Prostate gland (tissue), 2 donors: ENCODE data around the gene FNBP1. TPM values are rescaled to one million over a fixed set of nuclear protein-coding genes. Genes with fewer than 3 reads are reported as not detected.
"Not testable (repeated sequence)": the region's sequence is repeated elsewhere in the genome, so short reads cannot be mapped to it uniquely, and the experiment has no call there.

ENCODE experiments used
- DNase-seq: peaks from one replicate; pipeline ENCODE4 v3.0.0-alpha.2; 2019; ENCODE audit warnings: low spot score
- H3K27ac ChIP-seq, 2 donors: fragments of 200-600 bp; sonication (generic); 2 replicates each; pipeline ENCODE4 v1.5.1; 2017 to 2019
- H3K27me3 ChIP-seq: fragments of 200-600 bp; sonication (generic); replicated peaks from 2 replicates; pipeline ENCODE4 v1.5.1; 2019; ENCODE audit not compliant: insufficient read depth
- H3K36me3 ChIP-seq, 2 donors: fragments of 200-600 bp; sonication (generic); 1 replicate in 1 of 2; 2 replicates in 1 of 2; pipeline versions ENCODE4 v1.5.1 to v1.8.1; 2017 to 2019
- H3K4me1 ChIP-seq: fragments of 200-600 bp; sonication (generic); replicated peaks from 2 replicates; pipeline ENCODE4 v1.5.1; 2019
- H3K4me3 ChIP-seq, 2 donors: fragments of 200-600 bp; sonication (generic); 2 replicates each; pipeline ENCODE4 v1.5.1; 2017 to 2019
- H3K9me3 ChIP-seq: fragments of 200-600 bp; sonication (generic); 2 replicates; pipeline ENCODE4 v1.5.1; 2017
- CTCF ChIP-seq, 4 experiments: fragments of 200-600 bp in 2 of 4; fragments of 450-650 bp in 2 of 4; sonication (generic) in 2 of 4; IDR thresholded peaks; 1 replicate in 3 of 4; 2 replicates in 1 of 4; pipeline ENCODE4 v1.5.1; 2016 to 2019; ENCODE audit warnings: antibody characterized with exemption in 4 of 4, mild to moderate bottlenecking in 2 of 4, moderate library complexity in 2 of 4
- POLR2A ChIP-seq: fragments of 450-650 bp; IDR thresholded peaks from one replicate; pipeline ENCODE4 v1.6.1; 2016; ENCODE audit warnings: antibody characterized with exemption, mild to moderate bottlenecking
- POLR2AphosphoS5 ChIP-seq: sonication (generic); formaldehyde crosslinking; IDR thresholded peaks from one replicate; pipeline ENCODE4 v1.6.1; 2017; ENCODE audit warnings: antibody characterized with exemption
- WGBS: methylation state at CpG from one replicate; pipeline ENCODE4 v1.1.5; 2018; 5-methylcytosine and 5-hydroxymethylcytosine counted together
- intact Hi-C: fragments of 100-400 bp; cut with DNase I; formaldehyde crosslinking; loops from one replicate; pipeline ENCODE4 v1.14.2; 2022
- total RNA-seq, 2 donors: library from RNA; depleted of rRNA; stranded (reverse); fragments of >200 nt; gene quantifications; one replicate each; pipeline ENCODE4 v1.1.0, GENCODE V29; 2016

Gene FNBP1
- total RNA-seq, 2 donors from 2014 or later, result 34.6 to 93.7 TPM

- Histone ChIP-seq H3K4me1 (peaks cover 8% of the 10 kb centered on the region), H3K9me3 (no peaks in the 10 kb centered on the region), H3K36me3 (no peaks in the 10 kb centered on the region), H3K27ac (no peak overlapping the region), H3K27me3 (no peaks in the 10 kb centered on the region), H3K4me3 (no peak overlapping the region)
- 82% methylated on average over 4 of the region's 4 CpGs for WGBS
- no peak for TF ChIP-seq POLR2AphosphoS5
- TF ChIP-seq CTCF (IDR thresholded peaks at IDR 0.05), result no peak
- TF ChIP-seq POLR2A, result no peak
- DNase-seq, result no peak
- intact Hi-C loops, result no loop called here
These were observed 24.7 kb downstream of the FNBP1 start for GRCh38 chr9:130018265-130018664.

- H3K4me1 ChIP-seq, H3K27me3 ChIP-seq, H3K36me3 ChIP-seq, H3K9me3 ChIP-seq, H3K4me3 ChIP-seq, intact Hi-C loops, DNase-seq: not testable (repeated sequence)
- peak overlapping the region in 1 of 2 donors; percentile 30 for H3K27ac ChIP-seq
- WGBS, result 86% methylated on average over 8 of the region's 8 CpGs
These were observed 25.5 kb downstream of the FNBP1 start for GRCh38 chr9:130017510-130017909.

- Histone ChIP-seq H3K27ac (peak overlapping the region in 1 of 2 donors; percentile 30), H3K36me3 (no peaks in the 10 kb centered on the region), H3K4me1 (peaks cover 8% of the 10 kb centered on the region)
These were observed 25.9 kb downstream of the FNBP1 start for GRCh38 chr9:130017076-130017475.

GRCh38 chr9:130015353-130016019, 27.5 kb downstream of the FNBP1 start:
- intact Hi-C loops, result no loop called here
- Histone ChIP-seq H3K27ac (no peak overlapping the region), H3K4me3 (no peak overlapping the region), H3K27me3 (no peaks in the 10 kb centered on the region), H3K4me1 (no peaks in the 10 kb centered on the region), H3K36me3 (no peaks in the 10 kb centered on the region), H3K9me3 (no peaks in the 10 kb centered on the region)
- TF ChIP-seq POLR2A, result no peak
- TF ChIP-seq POLR2AphosphoS5, result no peak
- no peak for TF ChIP-seq CTCF (IDR thresholded peaks at IDR 0.05)
- DNase-seq, result no peak
- WGBS, result 95% methylated on average over 5 of the region's 5 CpGs

More at GRCh38 chr9:130017076-130017475, 25.9 kb downstream of the FNBP1 start:
- intact Hi-C loops, result no loop called here
- Histone ChIP-seq H3K9me3 (no peaks in the 10 kb centered on the region), H3K4me3 (no peak overlapping the region), H3K27me3 (no peaks in the 10 kb centered on the region)
- 25% methylated on average over 2 of the region's 2 CpGs for WGBS
- TF ChIP-seq POLR2AphosphoS5, result no peak
- TF ChIP-seq CTCF (IDR thresholded peaks at IDR 0.05), result no peak
- no peak for TF ChIP-seq POLR2A
- no peak for DNase-seq

GRCh38 chr9:130013326-130013725, 29.7 kb downstream of the FNBP1 start:
- TF ChIP-seq POLR2A, result no peak
- no peak for TF ChIP-seq CTCF (IDR thresholded peaks at IDR 0.05)
- TF ChIP-seq POLR2AphosphoS5, result no peak
- H3K9me3 ChIP-seq, result no peaks in the 10 kb centered on the region
- H3K4me1 ChIP-seq, result no peaks in the 10 kb centered on the region
- WGBS, result 60% methylated on average over 2 of the region's 2 CpGs
- no peak overlapping the region for H3K4me3 ChIP-seq
- H3K27ac ChIP-seq, result no peak overlapping the region
- H3K27me3 ChIP-seq, result no peaks in the 10 kb centered on the region
- H3K36me3 ChIP-seq, result no peaks in the 10 kb centered on the region
- no peak for DNase-seq
- intact Hi-C loops, result no loop called here
